Esophagus muscularis mucosa (tissue), 4 donors: ENCODE results near the gene CALCOCO1. TPM values are rescaled to one million over a fixed set of nuclear protein-coding genes. Genes with fewer than 3 reads are reported as not detected.

Source experiments
- DNase-seq: peaks from one replicate; pipeline ENCODE4 v3.0.0-alpha.2; 2017; ENCODE audit errors: extremely low spot score
- H3K27ac ChIP-seq, 4 donors: fragments of 200-600 bp; sonication (generic); replicated peaks in 1 of 4; 1 replicate in 3 of 4; 2 replicates in 1 of 4; pipeline ENCODE4 v1.5.1; 2016 to 2019; ENCODE audit warnings: mild to moderate bottlenecking in 1 of 4
- H3K27me3 ChIP-seq, 4 donors: fragments of 200-600 bp; sonication (generic); one replicate each; pipeline versions ENCODE4 v1.5.1 to v1.6.0; 2016 to 2019
- H3K36me3 ChIP-seq, 4 donors: fragments of 200-600 bp; sonication (generic); one replicate each; pipeline ENCODE4 v1.5.1; 2016 to 2019
- H3K4me1 ChIP-seq, 4 donors: fragments of 200-600 bp; sonication (generic); one replicate each; pipeline ENCODE4 v1.5.1; 2016 to 2019
- H3K4me3 ChIP-seq, 4 donors: fragments of 200-600 bp; sonication (generic); 1 replicate in 2 of 4; 2 replicates in 2 of 4; pipeline ENCODE4 v1.5.1; 2016 to 2019; ENCODE audit warnings: mild to moderate bottlenecking in 4 of 4, moderate library complexity in 1 of 4
- H3K9me3 ChIP-seq, 4 donors: fragments of 200-600 bp; sonication (generic); 1 replicate in 3 of 4; 2 replicates in 1 of 4; pipeline ENCODE4 v1.5.1; 2016 to 2019
- CTCF ChIP-seq, 3 experiments: fragments of 200-600 bp in 2 of 3; fragments of 450-650 bp in 1 of 3; sonication (generic) in 2 of 3; IDR thresholded peaks; one replicate each; pipeline ENCODE4 v1.5.1; 2017 to 2019; ENCODE audit warnings: antibody characterized with exemption in 3 of 3, mild to moderate bottlenecking in 2 of 3, moderate library complexity in 1 of 3
- EP300 ChIP-seq: sonication (generic); formaldehyde crosslinking; IDR thresholded peaks from one replicate; pipeline ENCODE4 v1.6.1; 2017; ENCODE audit warnings: antibody characterized with exemption
- POLR2A ChIP-seq: fragments of 450-650 bp; IDR thresholded peaks from one replicate; pipeline ENCODE4 v1.6.1; 2017; ENCODE audit warnings: antibody characterized with exemption, moderate library complexity, mild to moderate bottlenecking, low read depth
- POLR2AphosphoS5 ChIP-seq, 2 donors: sonication (generic); formaldehyde crosslinking; IDR thresholded peaks; one replicate each; pipeline ENCODE4 v1.6.1; 2017; ENCODE audit warnings: antibody characterized with exemption in 2 of 2
- WGBS: methylation state at CpG from one replicate; pipeline ENCODE4 v1.1.5; 2018; 5-methylcytosine and 5-hydroxymethylcytosine counted together
- intact Hi-C: fragments of 100-400 bp; cut with DNase I; formaldehyde crosslinking; loops from one replicate; pipeline ENCODE4 v1.15.1; 2023
- total RNA-seq, 4 donors: library from RNA; depleted of rRNA; stranded (reverse); fragments of >200 nt; gene quantifications; one replicate each; pipeline versions ENCODE4 v1.1.0 to v1.2.1, GENCODE V29; 2016

CALCOCO1 gene
- total RNA-seq, 4 donors from 2014 or later: 252 to 487 (median 347) TPM

GRCh38 chr12:53761306-53761705 is 34.1 kb upstream of the CALCOCO1 start:
- H3K4me3 ChIP-seq: no peak overlapping the region
- H3K4me1 ChIP-seq: peaks cover 0 to 8% (median 7%) of the 10 kb centered on the region in 4 donors
- H3K9me3 ChIP-seq: no peaks in the 10 kb centered on the region
- intact Hi-C loops: no loop called here
- TF ChIP-seq POLR2A (no peak), CTCF (IDR thresholded peaks at IDR 0.05) (no peak), EP300 (no peak), POLR2AphosphoS5 (IDR thresholded peaks at IDR 0.05) (no peak)
- no peak overlapping the region for H3K27ac ChIP-seq
- no peaks in the 10 kb centered on the region for H3K36me3 ChIP-seq
- H3K27me3 ChIP-seq: peaks cover 0 to 95% (median 2%) of the 10 kb centered on the region in 4 donors
- DNase-seq: no peak

GRCh38 chr12:53759261-53759660 is 32.0 kb upstream of the CALCOCO1 start:
- Histone ChIP-seq H3K27me3 (peaks cover 0 to 85% (median 0%) of the 10 kb centered on the region in 4 donors), H3K4me3 (no peak overlapping the region), H3K4me1 (peaks cover 7 to 16% (median 10%) of the 10 kb centered on the region in 4 donors), H3K9me3 (no peaks in the 10 kb centered on the region), H3K36me3 (no peaks in the 10 kb centered on the region), H3K27ac (no peak overlapping the region)
- no peak for TF ChIP-seq CTCF (IDR thresholded peaks at IDR 0.05)
- TF ChIP-seq POLR2AphosphoS5 (IDR thresholded peaks at IDR 0.05): no peak
- TF ChIP-seq EP300: no peak
- no peak for TF ChIP-seq POLR2A
- WGBS: 72% methylated on average over 2 of the region's 2 CpGs
- DNase-seq: no peak
- intact Hi-C loops: no loop called here

- Histone ChIP-seq H3K27me3 (peaks cover 0 to 80% (median 0%) of the 10 kb centered on the region in 4 donors), H3K4me3 (no peak overlapping the region), H3K9me3 (no peaks in the 10 kb centered on the region), H3K27ac (no peak overlapping the region), H3K36me3 (no peaks in the 10 kb centered on the region), H3K4me1 (peaks cover 7 to 18% (median 10%) of the 10 kb centered on the region in 4 donors)
- no peak for DNase-seq
- intact Hi-C loops: no loop called here
- TF ChIP-seq CTCF (IDR thresholded peaks at IDR 0.05) (no peak), POLR2AphosphoS5 (IDR thresholded peaks at IDR 0.05) (no peak), EP300 (no peak), POLR2A (no peak)
- 55% methylated on average over 8 of the region's 8 CpGs for WGBS
Measured at GRCh38 chr12:53758730-53759103, 31.5 kb upstream of the CALCOCO1 start.

- H3K4me3 ChIP-seq: no peak overlapping the region
- no peak overlapping the region for H3K27ac ChIP-seq
- no peaks in the 10 kb centered on the region for H3K9me3 ChIP-seq
- intact Hi-C loops: no loop called here
- no peaks in the 10 kb centered on the region for H3K36me3 ChIP-seq
- H3K27me3 ChIP-seq: peaks cover 0 to 75% (median 0%) of the 10 kb centered on the region in 4 donors
- DNase-seq: no peak
- TF ChIP-seq EP300 (no peak), POLR2A (no peak), POLR2AphosphoS5 (IDR thresholded peaks at IDR 0.05) (no peak)
- peaks cover 7 to 18% (median 10%) of the 10 kb centered on the region in 4 donors for H3K4me1 ChIP-seq
- 46% methylated on average over 7 of the region's 7 CpGs for WGBS
Measured at GRCh38 chr12:53758081-53758729, 31.0 kb upstream of the CALCOCO1 start.

- Histone ChIP-seq H3K4me1 (peaks cover 7 to 21% (median 11%) of the 10 kb centered on the region in 4 donors), H3K9me3 (no peaks in the 10 kb centered on the region), H3K27ac (no peak overlapping the region), H3K27me3 (peaks cover 0 to 68% (median 0%) of the 10 kb centered on the region in 4 donors), H3K4me3 (peak overlapping the region in 1 of 4 donors; percentile 5), H3K36me3 (no peaks in the 10 kb centered on the region)
- no peak for TF ChIP-seq POLR2AphosphoS5 (IDR thresholded peaks at IDR 0.05)
- TF ChIP-seq POLR2A: no peak
- TF ChIP-seq CTCF (IDR thresholded peaks at IDR 0.05): peak; percentile 78 to 96 (median 87)
- DNase-seq: no peak
- 17% methylated on average over 8 of the region's 17 CpGs for WGBS
- intact Hi-C loops: no loop called here
Measured at GRCh38 chr12:53757101-53757770, 30.0 kb upstream of the CALCOCO1 start.
